H9 (cell line): ENCODE measurements around the gene RELB. TPM values are rescaled to one million over a fixed set of nuclear protein-coding genes. Genes with fewer than 3 reads are reported as not detected.
A peak's percentile ranks its signal among the peaks of the same experiment; 100 is the strongest.

Experiments
- DNase-seq: peaks from one replicate; pipeline ENCODE4 v3.0.0-alpha.2; 2017
- H2AFZ ChIP-seq: one replicate; pipeline ENCODE4 v1.6.1; 2013; ENCODE audit warnings: mild to moderate bottlenecking, low read length, control low read depth, moderate library complexity
- H2AK5ac ChIP-seq: 2 replicates; pipeline ENCODE4 v1.6.1; 2013; ENCODE audit warnings: low read length, control low read depth, mixed read lengths; ENCODE audit not compliant: insufficient read length
- H2BK120ac ChIP-seq: one replicate; pipeline ENCODE4 v1.6.1; 2013; ENCODE audit warnings: low read depth, mild to moderate bottlenecking, low read length, control low read depth, inconsistent platforms; ENCODE audit not compliant: poor library complexity, severe bottlenecking
- H2BK12ac ChIP-seq: 2 replicates; pipeline ENCODE4 v1.6.1; 2013; ENCODE audit warnings: low read length, control low read depth, mixed read lengths, low read depth; ENCODE audit not compliant: insufficient read length
- H2BK15ac ChIP-seq: 2 replicates; pipeline ENCODE4 v1.6.1; 2013; ENCODE audit warnings: low read depth, low read length, control low read depth
- H2BK20ac ChIP-seq: one replicate; pipeline ENCODE4 v1.6.1; 2013; ENCODE audit warnings: low read depth, mild to moderate bottlenecking, low read length, control low read depth, inconsistent platforms; ENCODE audit not compliant: poor library complexity, severe bottlenecking
- H2BK5ac ChIP-seq: 2 replicates; pipeline ENCODE4 v1.6.1; 2013; ENCODE audit warnings: low read length, control low read depth, mixed read lengths; ENCODE audit not compliant: insufficient read length
- H3K14ac ChIP-seq: 2 replicates; pipeline ENCODE4 v1.6.1; 2013; ENCODE audit warnings: low read length, control low read depth; ENCODE audit not compliant: insufficient read depth
- H3K18ac ChIP-seq: 2 replicates; pipeline ENCODE4 v1.6.1; 2013; ENCODE audit warnings: low read depth, mild to moderate bottlenecking, mixed read lengths, low read length, control low read depth; ENCODE audit not compliant: insufficient read length
- H3K23ac ChIP-seq: 2 replicates; pipeline ENCODE4 v1.6.1; 2013; ENCODE audit warnings: low read length, control low read depth, mixed read lengths, low read depth; ENCODE audit not compliant: insufficient read length
- H3K23me2 ChIP-seq: 2 replicates; pipeline ENCODE4 v1.6.1; 2013; ENCODE audit warnings: low read depth, mild to moderate bottlenecking, mixed read lengths, low read length, control low read depth; ENCODE audit not compliant: insufficient read length, poor library complexity, severe bottlenecking
- H3K27ac ChIP-seq: 2 replicates; pipeline ENCODE4 v1.5.1; 2013; ENCODE audit warnings: low read length, control low read depth, mixed read lengths, low read depth; ENCODE audit not compliant: insufficient read length
- H3K27me3 ChIP-seq: 2 replicates; pipeline ENCODE4 v1.6.1; 2013; ENCODE audit warnings: low read length, control low read depth, inconsistent platforms; ENCODE audit not compliant: insufficient read depth
- H3K4ac ChIP-seq: 2 replicates; pipeline ENCODE4 v1.6.1; 2013; ENCODE audit warnings: low read depth, mild to moderate bottlenecking, control low read depth, inconsistent platforms, low read length, moderate library complexity
- H3K4me1 ChIP-seq: 2 replicates; pipeline ENCODE4 v1.6.1; 2013; ENCODE audit warnings: low read length, control low read depth, inconsistent platforms; ENCODE audit not compliant: insufficient read depth
- H3K4me2 ChIP-seq: 2 replicates; pipeline ENCODE4 v1.6.1; 2013; ENCODE audit warnings: low read length, control low read depth, mixed read lengths; ENCODE audit not compliant: insufficient read length, insufficient read depth
- H3K56ac ChIP-seq: 2 replicates; pipeline ENCODE4 v1.6.1; 2013; ENCODE audit warnings: low read depth, mild to moderate bottlenecking, mixed read lengths, low read length, control low read depth; ENCODE audit not compliant: insufficient read length
- H3K79me1 ChIP-seq: 2 replicates; pipeline ENCODE4 v1.6.1; 2013; ENCODE audit warnings: low read depth, mild to moderate bottlenecking, moderate library complexity, low read length, control low read depth, inconsistent platforms; ENCODE audit not compliant: insufficient read depth, poor library complexity, severe bottlenecking
- H3K79me2 ChIP-seq: 2 replicates; pipeline ENCODE4 v1.6.1; 2013; ENCODE audit warnings: low read length, control low read depth, inconsistent platforms; ENCODE audit not compliant: insufficient read depth
- H3K9ac ChIP-seq: 2 replicates; pipeline ENCODE4 v1.6.1; 2013; ENCODE audit warnings: low read length, control low read depth, mixed read lengths; ENCODE audit not compliant: insufficient read length; ENCODE audit errors: extremely low read depth
- H3K9me3 ChIP-seq: one replicate; pipeline ENCODE4 v1.6.1; 2013; ENCODE audit warnings: low read depth, low read length, inconsistent platforms; ENCODE audit not compliant: control insufficient read depth
- H3T11ph ChIP-seq: one replicate; pipeline ENCODE4 v1.6.1; 2013; ENCODE audit warnings: mild to moderate bottlenecking, low read length, control low read depth, inconsistent platforms
- H4K20me1 ChIP-seq: one replicate; pipeline ENCODE4 v1.6.1; 2013; ENCODE audit not compliant: control insufficient read depth, insufficient read length, insufficient read depth
- H4K5ac ChIP-seq: 2 replicates; pipeline ENCODE4 v1.6.1; 2013; ENCODE audit warnings: low read depth, mild to moderate bottlenecking, mixed read lengths, low read length, control low read depth; ENCODE audit not compliant: insufficient read length
- H4K8ac ChIP-seq: replicated peaks from 2 replicates; pipeline ENCODE4 v1.6.1; 2013; ENCODE audit warnings: low read length, control low read depth, mixed read lengths, low read depth; ENCODE audit not compliant: insufficient read length
- H4K91ac ChIP-seq: 2 replicates; pipeline ENCODE4 v1.6.1; 2013; ENCODE audit warnings: low read depth, mild to moderate bottlenecking, moderate library complexity, mixed read lengths, low read length, control low read depth; ENCODE audit not compliant: insufficient read length
- H3K27ac Mint-ChIP-seq, 3 experiments: 2 replicates in 2 of 3; 3 replicates in 1 of 3; pipeline ENCODE4 v1.8.0; 2020 to 2021; ENCODE audit warnings: mixed read lengths in 3 of 3, mild to moderate bottlenecking in 1 of 3, moderate library complexity in 1 of 3
- H3K27me3 Mint-ChIP-seq: 2 replicates; pipeline ENCODE4 v1.8.0; 2021; ENCODE audit warnings: low read depth, mild to moderate bottlenecking, moderate library complexity, mixed read lengths
- H3K36me3 Mint-ChIP-seq, 3 experiments: 2 replicates in 2 of 3; 3 replicates in 1 of 3; pipeline ENCODE4 v1.8.0; 2020 to 2021; ENCODE audit warnings: low read depth in 3 of 3, mixed read lengths in 3 of 3; ENCODE audit not compliant: insufficient read depth in 1 of 3
- H3K4me1 Mint-ChIP-seq, 2 experiments: 2 replicates each; pipeline ENCODE4 v1.8.0; 2020; ENCODE audit warnings: mixed read lengths in 2 of 2
- H3K4me3 Mint-ChIP-seq, 2 experiments: 2 replicates in 1 of 2; 3 replicates in 1 of 2; pipeline ENCODE4 v1.8.0; 2020 to 2021; ENCODE audit warnings: mild to moderate bottlenecking in 2 of 2, mixed read lengths in 2 of 2, moderate library complexity in 1 of 2
- H3K9me3 Mint-ChIP-seq, 2 experiments: 2 replicates in 1 of 2; 3 replicates in 1 of 2; pipeline ENCODE4 v1.8.0; 2020; ENCODE audit warnings: mild to moderate bottlenecking in 2 of 2, mixed read lengths in 2 of 2, moderate library complexity in 1 of 2
- CTCF ChIP-seq: fragments of 200-600 bp; sonication (generic); conservative IDR thresholded peaks from 3 replicates; pipeline ENCODE4 v1.8.0; 2021; ENCODE audit warnings: antibody characterized with exemption, mild to moderate bottlenecking
- WGBS: extraction: QIAGEN DNeasy Blood & Tissue Kit; methylation state at CpG from one replicate; pipeline ENCODE4 v1.1.7; 2013; ENCODE audit warnings: missing lambda C conversion rate, low lambda C conversion rate, mixed read lengths; ENCODE audit not compliant: insufficient read length; ENCODE audit errors: extremely low coverage; 5-methylcytosine and 5-hydroxymethylcytosine counted together
- total RNA-seq: library from RNA; stranded (reverse); gene quantifications from 2 replicates; pipeline ENCODE4 v1.2.1, GENCODE V29; 2021

The RELB gene
- total RNA-seq, 1 experiment from 2014 or later = 13.7 TPM

GRCh38 chr19:44987148-44987675 lies 14.1 kb upstream of the RELB start:
- Histone ChIP-seq H3K56ac (no peak overlapping the region), H3K79me2 (no peaks in the 10 kb centered on the region), H2AK5ac (no peak overlapping the region), H3K14ac (no peak overlapping the region), H3K79me1 (no peaks in the 10 kb centered on the region), H3K23me2 (no peaks in the 10 kb centered on the region), H3K9me3 (no peaks in the 10 kb centered on the region), H2BK15ac (no peak overlapping the region), H4K91ac (no peak overlapping the region), H2BK12ac (no peak overlapping the region), H3K23ac (no peak overlapping the region), H3K9ac (no peak overlapping the region), H4K20me1 (no peaks in the 10 kb centered on the region), H3K4me2 (no peak overlapping the region), H2BK5ac (no peak overlapping the region), H4K5ac (no peak overlapping the region), H2AFZ (no peak overlapping the region), H3K27ac (no peak overlapping the region), H3K27me3 (no peaks in the 10 kb centered on the region), H2BK20ac (no peak overlapping the region), H2BK120ac (no peak overlapping the region), H4K8ac (no peak overlapping the region), H3T11ph (no peak overlapping the region), H3K4ac (no peak overlapping the region), H3K4me1 (no peaks in the 10 kb centered on the region), H3K18ac (no peak overlapping the region)
- no peak overlapping the region; a peak in 1 of 5 replicates for H3K4me3 Mint-ChIP-seq
- no peaks in the 10 kb centered on the region for H3K9me3 Mint-ChIP-seq
- H3K36me3 Mint-ChIP-seq = peaks cover 12 to 55% (median 51%) of the 10 kb centered on the region in 3 experiments; a peak in 6 of 7 replicates
- TF ChIP-seq CTCF = no peak
- H3K27me3 Mint-ChIP-seq = no peaks in the 10 kb centered on the region
- DNase-seq = no peak
- WGBS = no CpG with 5 or more reads among the region's 20 CpGs
- peak overlapping the region in 2 of 3 experiments; percentile 76; a peak in 3 of 7 replicates for H3K27ac Mint-ChIP-seq
- no peaks in the 10 kb centered on the region for H3K4me1 Mint-ChIP-seq
